GM21576 (cell line): Measurements from ENCODE around the gene PSMC3.
A peak's percentile ranks its signal among the peaks of the same experiment; 100 is the strongest.

Experiments
- ATAC-seq: cut with Tn5 transposase; IDR thresholded peaks from one replicate; pipeline ENCODE4 v1.9.1; 2021; ENCODE audit warnings: mild to moderate bottlenecking, moderate library complexity; ENCODE audit not compliant: unreplicated experiment

The PSMC3 gene

DNA sequence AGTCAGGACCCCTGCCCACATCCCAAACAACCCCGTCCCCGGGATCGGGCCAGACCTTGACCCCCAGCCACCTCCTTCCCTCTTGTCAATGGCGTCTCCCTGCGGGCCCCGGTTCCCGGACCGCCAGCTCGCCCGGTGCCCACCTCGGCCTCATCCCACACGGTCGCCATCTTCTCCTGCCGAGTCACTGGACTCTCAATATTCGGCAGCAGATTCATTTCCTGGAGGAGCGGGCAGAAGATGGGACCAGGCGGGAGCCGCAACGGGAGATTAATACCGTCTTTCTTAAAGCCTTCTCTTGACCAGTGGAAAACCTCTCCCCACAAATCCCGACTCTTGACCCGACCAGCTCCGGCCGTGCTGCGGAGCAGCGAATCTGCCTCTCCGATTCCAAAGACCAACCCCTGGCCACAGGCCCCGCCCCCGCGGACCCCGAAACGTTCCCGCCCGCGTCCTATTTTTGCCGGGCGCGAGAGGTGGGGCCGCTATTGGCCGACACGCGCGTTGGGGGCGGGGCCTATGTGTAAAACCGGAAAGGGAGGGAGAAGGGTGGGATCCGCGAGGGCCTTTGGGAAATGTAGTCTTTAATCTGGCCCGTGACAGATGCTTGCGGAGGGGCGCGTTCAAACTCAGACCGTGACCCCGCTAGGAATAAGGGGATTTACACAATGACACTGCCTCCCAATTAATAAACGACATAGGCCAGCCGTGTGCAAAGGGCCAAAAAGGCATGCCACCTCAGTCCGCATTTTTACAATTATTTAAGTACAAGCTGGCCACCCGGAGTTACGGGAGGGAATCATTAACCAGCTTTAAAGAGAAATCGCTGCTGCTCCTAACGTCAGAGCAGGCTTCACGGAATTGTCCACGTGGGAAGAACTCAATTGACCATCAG, at the start of gene PSMC3:
Gene PSMC3, minus strand, starts transcription at position 378 of the 895 bp plus-strand sequence. Its CDS starts 160 bp downstream, at position 218.
- peak; percentile 87 for ATAC-seq

DNA sequence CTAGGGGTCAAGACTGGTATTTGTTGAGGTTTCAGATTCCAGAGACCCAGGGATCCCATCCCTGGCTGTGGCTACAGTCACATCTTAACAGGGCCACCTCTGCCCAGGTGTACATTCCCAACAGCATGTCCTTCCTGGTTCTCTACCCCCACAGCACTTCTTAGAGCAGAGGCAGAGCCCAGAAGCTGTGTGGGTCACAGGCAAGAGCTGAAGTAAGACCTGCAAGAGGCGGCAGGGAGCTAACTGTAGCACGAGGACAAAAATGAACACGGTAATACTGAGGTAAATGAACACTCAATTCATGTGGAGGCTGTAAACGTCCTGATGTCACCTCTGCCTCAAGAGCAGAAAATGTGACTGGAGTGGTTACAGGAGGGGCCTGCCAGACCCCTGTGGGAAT, 44.4 kb upstream of the PSMC3 start:
- no peak for ATAC-seq

GRCh38 chr11:47469361-47470179, 43.3 kb upstream of the PSMC3 start:
- no peak for ATAC-seq

DNA sequence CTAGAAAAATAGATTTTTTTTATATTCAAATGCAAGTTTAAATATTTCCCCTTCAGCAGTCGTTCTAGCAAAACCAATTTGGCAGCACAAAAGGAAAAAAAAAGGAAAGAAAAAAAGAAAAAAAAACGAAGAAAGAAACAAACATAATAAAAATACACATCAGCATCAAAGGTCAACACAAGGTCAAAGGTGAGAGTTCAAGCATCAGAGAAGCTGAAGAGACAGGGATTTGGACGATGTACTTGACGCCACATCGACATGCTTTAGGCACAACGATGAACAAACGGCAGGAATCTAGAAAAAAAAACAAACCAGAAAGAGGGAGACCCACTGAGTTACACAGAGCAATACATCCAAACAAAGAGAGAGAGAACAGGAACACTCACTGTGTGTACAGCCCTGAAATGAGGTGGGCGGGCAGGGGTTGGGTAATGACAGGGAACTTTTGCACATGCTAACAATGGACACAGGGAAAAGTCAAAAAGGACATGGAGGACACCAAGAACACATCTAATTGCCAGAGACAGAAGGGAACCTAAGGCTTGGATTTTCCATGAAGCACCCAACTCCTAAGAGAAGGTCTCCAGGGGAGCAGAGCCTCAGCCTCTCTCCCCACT, 42.5 kb upstream of the PSMC3 start:
- ATAC-seq, result no peak

DNA sequence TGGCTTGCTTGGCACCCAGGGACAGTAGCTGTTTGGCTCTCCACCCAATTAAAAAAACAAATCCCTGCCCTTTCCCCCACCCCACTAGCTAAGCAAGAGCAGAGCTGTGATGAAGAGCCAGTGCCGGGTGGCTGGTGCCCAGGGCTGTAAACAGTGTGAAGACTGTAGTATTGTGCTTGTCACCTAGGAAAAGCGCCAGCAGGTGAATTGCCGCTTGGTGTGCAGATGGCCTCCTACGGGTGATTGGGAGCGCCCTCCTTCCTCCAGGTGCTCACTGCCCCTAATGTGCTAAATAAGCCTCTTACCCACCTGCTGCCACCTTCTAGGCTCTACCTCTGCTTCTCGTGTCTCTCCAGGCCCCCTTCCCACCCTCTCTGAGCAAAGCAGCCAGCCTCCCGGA, 41.1 kb upstream of the PSMC3 start:
- ATAC-seq, result no peak

- ATAC-seq, result no peak
These were observed 40.5 kb upstream of the PSMC3 start for GRCh38 chr11:47466701-47467250.

GRCh38 chr11:47466201-47466600, 40.0 kb upstream of the PSMC3 start:
- no peak for ATAC-seq

GRCh38 chr11:47464483-47464882, 38.2 kb upstream of the PSMC3 start:
- ATAC-seq, result no peak

- ATAC-seq, result no peak
These were observed 35.6 kb upstream of the PSMC3 start for GRCh38 chr11:47461876-47462275.

DNA sequence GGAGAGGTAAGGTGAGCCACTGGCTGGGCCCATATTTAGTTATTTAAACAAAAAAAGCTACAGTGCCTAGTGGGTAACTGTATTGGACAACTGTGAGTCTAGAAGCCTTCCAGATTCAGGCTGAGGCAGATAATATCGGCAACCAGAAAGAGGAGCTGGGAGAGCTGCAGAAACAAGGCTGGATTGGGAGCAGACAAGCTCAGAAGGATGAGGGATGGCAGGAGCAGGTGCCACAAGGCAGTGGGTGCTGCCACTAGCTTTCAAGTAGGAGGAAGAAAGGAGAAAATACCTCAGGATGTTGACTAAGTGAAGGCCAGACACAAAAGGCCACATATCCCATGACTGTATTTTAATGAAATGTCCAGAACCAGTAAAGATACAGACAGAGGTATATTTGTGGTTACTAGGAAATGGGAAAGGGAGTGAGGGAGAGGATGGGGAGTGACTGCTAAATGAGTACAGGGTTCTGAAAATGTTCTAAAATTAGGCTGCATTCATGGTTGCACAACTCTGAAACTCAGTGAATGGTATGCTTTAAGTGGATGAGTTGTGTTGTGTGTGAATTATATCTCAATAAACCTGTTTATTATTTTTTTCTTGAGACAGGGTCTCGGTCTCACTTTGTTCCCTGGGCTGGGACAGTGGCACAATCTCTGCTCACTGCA, 34.5 kb upstream of the PSMC3 start:
- ATAC-seq, result no peak

DNA sequence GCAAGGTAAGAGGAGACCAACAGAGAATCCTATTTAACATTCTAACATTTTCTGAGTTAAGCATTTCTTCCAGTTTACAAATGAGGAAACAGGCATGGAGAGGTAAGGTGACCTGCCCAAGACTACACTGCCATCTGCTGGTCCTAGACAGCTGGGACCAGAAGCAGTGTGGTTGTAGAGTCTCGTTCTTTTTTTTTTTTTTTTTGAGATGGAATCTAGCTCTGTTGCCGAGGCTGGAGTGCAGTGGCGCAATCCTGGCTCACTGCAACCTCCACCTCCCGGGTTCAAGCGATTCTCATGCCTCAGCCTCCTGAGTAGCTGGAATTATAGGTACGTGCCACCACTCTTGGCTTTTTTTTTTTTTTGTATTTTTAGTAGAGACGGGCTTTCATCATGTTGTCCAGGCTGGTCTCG, 28.0 kb upstream of the PSMC3 start:
- peak; percentile 90 for ATAC-seq

DNA sequence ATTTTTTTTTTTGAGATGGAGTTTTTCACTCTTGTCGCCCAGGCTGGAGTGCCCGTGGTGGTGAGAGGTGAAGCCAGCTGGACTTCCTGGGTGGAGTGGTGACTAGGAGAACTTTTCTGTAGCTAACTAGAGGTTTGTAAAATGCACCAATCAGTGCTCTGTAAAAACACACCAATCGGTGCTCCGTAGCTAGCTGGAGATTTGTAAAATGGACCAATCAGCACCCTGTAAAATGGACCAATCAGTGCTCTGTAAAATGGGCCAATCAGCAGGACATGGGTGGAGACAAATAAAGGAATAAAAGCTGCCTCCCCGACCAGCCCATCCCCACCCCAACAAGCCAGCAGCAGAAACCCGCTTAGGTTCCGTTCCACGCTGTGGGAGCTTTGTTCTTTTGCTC, 27.1 kb upstream of the PSMC3 start:
- no peak for ATAC-seq

DNA sequence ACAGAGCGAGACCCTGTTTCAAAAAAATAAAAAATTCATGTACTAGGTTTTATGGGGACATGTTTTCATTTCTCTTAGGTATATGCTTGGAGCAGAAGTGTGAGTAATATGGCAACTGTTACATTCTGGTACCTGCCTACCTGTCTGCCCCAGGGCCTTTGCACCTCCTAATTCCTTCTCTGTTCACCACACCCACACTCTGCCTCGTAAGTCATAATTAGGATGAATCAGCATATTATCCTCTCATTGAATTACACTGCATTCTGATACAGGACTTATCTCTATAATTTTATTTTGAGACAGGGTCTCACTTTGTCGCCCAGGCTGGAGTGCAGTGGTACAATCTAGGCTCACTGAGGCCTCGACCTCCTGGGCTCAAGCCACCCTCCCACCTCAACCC, 25.8 kb upstream of the PSMC3 start:
- no peak for ATAC-seq

DNA sequence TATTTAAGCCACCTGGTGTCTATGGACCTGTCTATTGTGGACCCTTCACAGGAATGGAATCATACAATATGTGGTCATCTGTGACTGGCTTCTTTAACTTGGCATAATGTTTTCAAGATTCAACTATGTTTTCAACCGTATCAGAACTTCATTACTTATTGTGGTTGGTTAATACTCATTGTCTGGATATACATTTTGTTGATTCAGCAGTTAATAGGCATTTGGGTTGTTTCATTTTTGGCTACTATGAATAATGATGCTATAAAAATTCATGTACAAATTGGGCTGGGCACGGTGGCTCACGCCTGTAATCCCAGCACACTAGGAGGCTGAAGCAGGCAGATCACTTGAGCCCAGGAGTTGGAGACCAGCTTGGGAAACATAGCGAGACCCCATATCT, 25.2 kb upstream of the PSMC3 start:
- no peak for ATAC-seq

GRCh38 chr11:47449541-47449940, 23.3 kb upstream of the PSMC3 start:
- ATAC-seq, result no peak

DNA sequence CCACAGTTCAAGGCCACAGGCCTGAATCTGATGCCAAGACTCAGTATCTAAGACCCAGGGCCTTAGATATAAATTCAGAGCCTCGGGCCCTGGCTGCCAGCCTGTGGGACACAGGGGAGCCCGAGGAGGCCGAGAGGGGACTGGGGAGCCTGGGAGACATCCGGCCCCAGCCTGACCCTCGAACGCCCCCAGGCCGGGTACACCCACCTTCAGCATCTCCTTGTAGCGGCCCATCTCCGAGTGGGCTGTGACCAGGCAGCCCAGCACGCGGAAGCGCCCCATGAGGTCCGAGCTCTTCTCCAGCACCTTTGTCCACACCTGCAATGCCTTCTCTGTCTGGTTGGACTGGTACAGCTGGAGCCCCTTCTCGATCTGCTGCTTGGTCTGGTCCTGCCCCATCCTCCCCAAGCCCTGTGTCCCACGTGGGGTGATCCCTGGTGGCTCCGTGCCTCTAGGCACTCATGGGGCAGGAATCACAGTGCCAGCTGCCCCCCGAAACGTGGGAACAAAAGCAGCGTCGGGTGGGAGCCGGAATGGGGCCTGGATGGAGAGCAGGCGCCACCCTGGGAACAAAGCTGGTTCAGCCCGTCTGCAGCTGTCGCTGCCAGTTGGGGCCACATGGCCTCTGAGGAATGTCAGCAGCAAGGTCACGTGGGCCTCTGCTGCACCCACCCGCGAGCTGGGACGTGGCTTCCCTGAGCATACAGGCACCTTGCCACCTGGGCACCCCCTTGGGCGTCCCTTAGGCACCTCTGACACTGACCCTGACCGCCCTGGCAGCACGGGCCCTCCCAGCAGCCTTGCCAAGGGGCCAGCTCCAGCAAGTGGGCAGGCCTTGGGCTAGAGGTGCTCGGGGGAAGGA, 22.6 kb upstream of the PSMC3 start, which contains the start of gene RAPSN:
Gene RAPSN, minus strand, starts transcription at position 571 of the 862 bp plus-strand sequence. Its CDS starts 172 bp downstream, at position 399.
- no peak for ATAC-seq

GRCh38 chr11:47447906-47448305, 21.7 kb upstream of the PSMC3 start:
- ATAC-seq, result no peak

DNA sequence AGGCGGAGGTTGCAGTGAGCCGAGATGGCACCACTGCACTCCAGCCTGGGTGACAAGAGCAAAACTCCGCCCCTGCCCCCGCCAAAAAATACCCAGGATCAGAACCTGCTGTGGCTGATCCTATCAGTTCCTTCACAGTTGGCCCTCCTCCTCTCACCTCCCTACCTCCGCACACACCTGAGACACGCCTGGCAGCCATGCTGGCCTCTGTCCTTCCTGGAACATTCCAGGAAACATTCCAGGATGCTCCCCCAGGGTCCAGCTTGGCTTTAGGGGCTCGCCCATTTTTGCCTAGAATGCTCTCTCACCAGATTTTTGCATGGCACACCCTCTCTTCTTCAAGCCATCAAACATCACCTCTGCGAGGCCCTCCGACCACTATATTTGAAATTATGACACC, 20.6 kb upstream of the PSMC3 start:
- ATAC-seq, result no peak

GRCh38 chr11:47445840-47446239, 19.6 kb upstream of the PSMC3 start:
- no peak for ATAC-seq

DNA sequence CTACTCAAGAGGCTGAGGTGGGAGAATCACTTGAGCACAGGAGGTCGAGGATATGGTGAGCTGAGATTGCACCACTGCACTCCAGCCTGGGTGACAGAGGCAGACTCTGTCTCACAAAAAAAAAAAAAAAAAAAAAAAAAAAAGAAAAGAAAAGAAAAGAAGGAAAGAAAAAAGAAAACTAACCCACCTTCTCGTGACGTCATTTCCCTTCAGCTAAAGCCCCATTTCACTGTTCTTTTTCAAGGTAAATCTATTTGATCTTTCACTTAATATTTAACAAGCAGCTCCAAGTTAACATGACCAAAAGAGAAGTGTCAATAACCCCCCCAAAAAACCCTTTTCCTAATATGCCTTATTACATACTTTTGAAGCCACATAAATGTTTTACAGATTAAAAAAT, 17.6 kb upstream of the PSMC3 start:
- ATAC-seq, result no peak
